Epithelial cell of proximal tubule (primary cell): ENCODE measurements around the gene SLC9C2. TPM values are rescaled to one million over a fixed set of nuclear protein-coding genes. Genes with fewer than 3 reads are reported as not detected.
A peak's percentile ranks its signal among the peaks of the same experiment; 100 is the strongest.
"Not testable (repeated sequence)": the region's sequence is repeated elsewhere in the genome, so short reads cannot be mapped to it uniquely, and the experiment has no call there.

ENCODE experiments used
- DNase-seq: peaks from one replicate; pipeline ENCODE4 v3.0.0-alpha.2; 2011; ENCODE audit warnings: low read depth
- H3K4me3 ChIP-seq: 2 replicates; pipeline ENCODE4 v1.5.1; 2011; ENCODE audit warnings: low read depth, mild to moderate bottlenecking, low read length
- CTCF ChIP-seq: conservative IDR thresholded peaks from 2 replicates; pipeline ENCODE4 v1.5.1; 2012; ENCODE audit warnings: low read depth, mild to moderate bottlenecking, low read length
- total RNA-seq: library from RNA; depleted of rRNA; stranded (reverse); fragments of >200 nt; gene quantifications from 2 replicates; pipeline ENCODE4 v1.2.3, GENCODE V29; 2015

The SLC9C2 gene
- total RNA-seq, 1 donor from 2014 or later, result not detected

GRCh38 chr1:173477286-173478093 is 125.4 kb downstream of the SLC9C2 start, which contains the start of gene PRDX6:
Gene PRDX6 (plus strand): TSS chr1:173477335. CDS start chr1:173477398, 63 bp downstream.
- H3K4me3 ChIP-seq, result peak within 1 kb of the TSS; percentile 92
- no peak for DNase-seq
- no peak for TF ChIP-seq CTCF

GRCh38 chr1:173476665-173477285 is 126.1 kb downstream of the SLC9C2 start:
- DNase-seq, result no peak
- no peak for TF ChIP-seq CTCF

GRCh38 chr1:173476197-173476664 is 126.6 kb downstream of the SLC9C2 start:
- no peak for TF ChIP-seq CTCF
- DNase-seq, result no peak
- peak overlapping the region; percentile 82 for H3K4me3 ChIP-seq

More at GRCh38 chr1:173476665-173477285, 126.1 kb downstream of the SLC9C2 start:
- H3K4me3 ChIP-seq, result peak overlapping the region; percentile 92

- no peak for TF ChIP-seq CTCF
- DNase-seq, result no peak
- H3K4me3 ChIP-seq, result peak overlapping the region; percentile 82
Measured at GRCh38 chr1:173475564-173476196, 127.2 kb downstream of the SLC9C2 start.

- DNase-seq, result not testable (repeated sequence)
- peak overlapping the region; percentile 82 for H3K4me3 ChIP-seq
Measured at GRCh38 chr1:173474780-173475421, 128.0 kb downstream of the SLC9C2 start.

GRCh38 chr1:173474097-173474779 is 128.6 kb downstream of the SLC9C2 start:
- no peak for TF ChIP-seq CTCF

More at GRCh38 chr1:173474097-173474779, 128.6 kb downstream of the SLC9C2 start:
- no peak for DNase-seq
- no peak overlapping the region for H3K4me3 ChIP-seq
